ENCODE results near the gene CYP3A5. TPM values are rescaled to one million over a fixed set of nuclear protein-coding genes. Genes with fewer than 3 reads are reported as not detected.

The CYP3A5 gene
- total RNA-seq, 1 experiment from 2014 or later: not detected

- no peak for TF ChIP-seq CTCF (conservative IDR thresholded peaks at IDR 0.05)
- no peak overlapping the region for H3K4me3 Mint-ChIP-seq
- Histone ChIP-seq H2BK12ac (ENCODE audit: insufficient read length, low read depth, low read length) (no peak overlapping the region), H2BK5ac (ENCODE audit: insufficient read length, low read length) (no peak overlapping the region), H3K14ac (ENCODE audit: insufficient read depth, low read length) (no peak overlapping the region), H2BK120ac (ENCODE audit: low read depth, low read length, poor library complexity, severe bottlenecking) (no peak overlapping the region), H4K20me1 (ENCODE audit: control insufficient read depth, insufficient read depth, insufficient read length) (no peaks in the 10 kb centered on the region), H3K23ac (ENCODE audit: insufficient read length, low read depth, low read length) (no peak overlapping the region), H4K5ac (ENCODE audit: insufficient read length, low read depth, low read length) (no peak overlapping the region), H3K23me2 (ENCODE audit: insufficient read length, low read depth, low read length, poor library complexity, severe bottlenecking) (no peaks in the 10 kb centered on the region), H2AFZ (ENCODE audit: low read length) (no peak overlapping the region), H2BK15ac (ENCODE audit: low read depth, low read length) (no peak overlapping the region), H4K91ac (ENCODE audit: insufficient read length, low read depth, low read length) (no peak overlapping the region), H3K56ac (ENCODE audit: insufficient read length, low read depth, low read length) (no peak overlapping the region), H3K27me3 (ENCODE audit: insufficient read depth, low read length) (no peaks in the 10 kb centered on the region), H3K18ac (ENCODE audit: insufficient read length, low read depth, low read length) (no peak overlapping the region), H3K4me1 (ENCODE audit: insufficient read depth, low read length) (no peaks in the 10 kb centered on the region), H2AK5ac (ENCODE audit: insufficient read length, low read length) (no peak overlapping the region), H3K79me1 (ENCODE audit: insufficient read depth, low read depth, low read length, poor library complexity, severe bottlenecking) (no peaks in the 10 kb centered on the region), H3T11ph (ENCODE audit: low read length) (no peak overlapping the region), H3K4ac (ENCODE audit: low read depth, low read length) (no peak overlapping the region), H3K27ac (ENCODE audit: insufficient read length, low read depth, low read length) (no peak overlapping the region), H4K8ac (replicated peaks; ENCODE audit: insufficient read length, low read depth, low read length) (no peak overlapping the region), H3K9me3 (ENCODE audit: control insufficient read depth, low read depth, low read length) (no peaks in the 10 kb centered on the region), H3K79me2 (ENCODE audit: insufficient read depth, low read length) (no peaks in the 10 kb centered on the region), H3K4me2 (ENCODE audit: insufficient read depth, insufficient read length, low read length) (no peak overlapping the region), H3K9ac (ENCODE audit: extremely low read depth, insufficient read length, low read length) (no peak overlapping the region), H2BK20ac (ENCODE audit: low read depth, low read length, poor library complexity, severe bottlenecking) (no peak overlapping the region)
- WGBS (ENCODE audit: extremely low coverage, insufficient read length, low lambda C conversion rate): no CpG with 5 or more reads among the region's 4 CpGs
- H3K27me3 Mint-ChIP-seq (ENCODE audit: low read depth): peaks cover 31% of the 10 kb centered on the region
- no peak for DNase-seq
- H3K27ac Mint-ChIP-seq: no peak overlapping the region
- no peaks in the 10 kb centered on the region for H3K4me1 Mint-ChIP-seq
- no peaks in the 10 kb centered on the region for H3K36me3 Mint-ChIP-seq (ENCODE audit: insufficient read depth in 1 of 3, low read depth in 3 of 3)
- H3K9me3 Mint-ChIP-seq: no peaks in the 10 kb centered on the region; a peak in 1 of 5 replicates
Observed at GRCh38 chr7:99719996-99720769, 40.4 kb upstream of the CYP3A5 start.
